Measurements from ENCODE around the gene PTK6. TPM values are rescaled to one million over a fixed set of nuclear protein-coding genes. Genes with fewer than 3 reads are reported as not detected.

Gene PTK6
- total RNA-seq, 4 donors from 2014 or later: 90.5 to 147 (median 103) TPM

DNA sequence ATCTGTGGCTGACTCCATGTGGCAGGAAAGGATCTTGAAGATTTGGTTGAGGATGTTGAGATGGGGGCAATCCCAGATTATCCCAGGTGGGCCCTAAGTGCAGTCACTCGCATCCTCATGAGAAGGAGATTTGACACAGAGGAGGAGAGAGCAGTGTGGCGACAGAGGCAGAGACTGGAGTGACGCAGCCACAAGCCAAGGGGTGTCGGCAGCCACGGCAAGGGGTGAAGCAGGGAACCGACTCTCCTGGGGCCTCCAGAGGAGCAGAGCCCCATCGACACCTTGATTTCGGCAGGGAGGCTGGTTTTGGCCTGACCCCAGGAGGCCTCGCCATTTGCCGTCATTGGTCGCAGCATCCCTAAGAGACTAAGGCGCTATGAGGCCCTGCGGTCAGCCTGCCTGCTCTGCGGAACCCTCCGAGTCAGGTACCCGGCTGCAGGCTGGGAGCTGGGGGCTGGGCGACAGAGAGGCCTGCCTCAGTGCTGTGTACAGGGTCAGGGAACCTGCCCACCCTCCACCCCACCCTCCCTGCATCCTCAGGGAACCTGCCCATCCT is 50.8 kb downstream of the PTK6 start:
- no peaks in the 10 kb centered on the region for H3K4me1 ChIP-seq
- in situ Hi-C loops (cut with MboI; ENCODE audit: low pct_ligation_motif_present in 1 of 4, low pct_unique_long_range_greater_than_20kb in 1 of 4, low sequenced_read_pairs in 3 of 4) (no loop called here), intact Hi-C loops (cut with DNase I; ENCODE audit: low total_unique reads) (no loop called here)
- 91% methylated on average over 17 of the region's 17 CpGs; no CpG with 5 or more reads in 1 of the 2 donors for WGBS, 2 donors (ENCODE audit: low coverage in 1 of 2)
- no peak for DNase-seq
- no peaks in the 10 kb centered on the region for H3K36me3 ChIP-seq
- H3K9me3 ChIP-seq: no peaks in the 10 kb centered on the region
- no peak overlapping the region for H3K4me3 ChIP-seq
- H3K27me3 ChIP-seq: peaks cover 87% of the 10 kb centered on the region
- TF ChIP-seq POLR2A (IDR thresholded peaks at IDR 0.05): no peak
- no peak for TF ChIP-seq EP300 (IDR thresholded peaks at IDR 0.05; ENCODE audit: low read depth)
- no peak overlapping the region for H3K27ac ChIP-seq

DNA sequence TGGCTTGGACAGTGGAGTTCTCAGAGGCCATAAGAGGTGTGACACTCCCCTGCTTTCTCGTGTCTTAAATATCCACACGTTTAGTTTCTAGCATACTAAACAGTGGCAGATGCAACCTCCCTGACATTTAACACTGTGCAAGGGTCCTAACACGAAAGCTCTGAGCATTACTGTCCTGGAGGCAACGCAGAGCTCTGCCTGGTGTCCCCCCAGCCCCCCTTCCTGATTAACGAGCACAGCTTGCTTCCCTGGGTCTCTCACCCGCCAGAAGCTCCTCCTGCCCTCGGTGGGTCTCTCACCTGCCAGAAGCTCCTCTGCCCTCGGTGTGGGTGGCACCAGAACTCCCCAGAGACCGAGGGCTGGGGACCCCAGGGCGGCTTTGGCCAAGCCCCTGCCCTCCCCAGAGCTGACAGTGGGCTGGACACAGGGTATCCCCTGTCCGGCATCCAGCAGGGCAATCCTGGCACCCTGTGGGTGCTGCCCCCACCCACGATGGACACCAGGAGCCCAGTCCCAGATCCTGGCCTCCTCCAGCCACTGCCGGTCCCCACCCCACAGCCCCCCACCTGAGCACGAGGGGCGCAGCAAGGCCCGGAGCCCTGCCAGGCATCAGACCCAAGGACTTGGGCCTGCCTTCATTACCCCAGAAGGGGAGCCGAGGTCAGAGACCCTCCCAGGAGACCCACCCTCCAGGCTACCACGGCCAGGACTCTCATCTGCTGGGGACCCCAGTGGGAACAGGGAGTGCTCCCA is 52.3 kb downstream of the PTK6 start:
- WGBS, 2 donors (ENCODE audit: low coverage in 1 of 2): 51% methylated on average over 18 of the region's 18 CpGs; no CpG with 5 or more reads in 1 of the 2 donors
- Histone ChIP-seq H3K4me1 (no peaks in the 10 kb centered on the region), H3K4me3 (no peak overlapping the region), H3K9me3 (no peaks in the 10 kb centered on the region), H3K36me3 (no peaks in the 10 kb centered on the region), H3K27me3 (peaks cover 88% of the 10 kb centered on the region), H3K27ac (no peak overlapping the region)
- in situ Hi-C loops (cut with MboI; ENCODE audit: low pct_ligation_motif_present in 1 of 4, low pct_unique_long_range_greater_than_20kb in 1 of 4, low sequenced_read_pairs in 3 of 4) (no loop called here), intact Hi-C loops (cut with DNase I; ENCODE audit: low total_unique reads) (no loop called here)
- no peak for DNase-seq
- no peak for TF ChIP-seq POLR2AphosphoS5 (IDR thresholded peaks at IDR 0.05)
- TF ChIP-seq EP300 (IDR thresholded peaks at IDR 0.05; ENCODE audit: low read depth): no peak
- TF ChIP-seq, protein P1, sequence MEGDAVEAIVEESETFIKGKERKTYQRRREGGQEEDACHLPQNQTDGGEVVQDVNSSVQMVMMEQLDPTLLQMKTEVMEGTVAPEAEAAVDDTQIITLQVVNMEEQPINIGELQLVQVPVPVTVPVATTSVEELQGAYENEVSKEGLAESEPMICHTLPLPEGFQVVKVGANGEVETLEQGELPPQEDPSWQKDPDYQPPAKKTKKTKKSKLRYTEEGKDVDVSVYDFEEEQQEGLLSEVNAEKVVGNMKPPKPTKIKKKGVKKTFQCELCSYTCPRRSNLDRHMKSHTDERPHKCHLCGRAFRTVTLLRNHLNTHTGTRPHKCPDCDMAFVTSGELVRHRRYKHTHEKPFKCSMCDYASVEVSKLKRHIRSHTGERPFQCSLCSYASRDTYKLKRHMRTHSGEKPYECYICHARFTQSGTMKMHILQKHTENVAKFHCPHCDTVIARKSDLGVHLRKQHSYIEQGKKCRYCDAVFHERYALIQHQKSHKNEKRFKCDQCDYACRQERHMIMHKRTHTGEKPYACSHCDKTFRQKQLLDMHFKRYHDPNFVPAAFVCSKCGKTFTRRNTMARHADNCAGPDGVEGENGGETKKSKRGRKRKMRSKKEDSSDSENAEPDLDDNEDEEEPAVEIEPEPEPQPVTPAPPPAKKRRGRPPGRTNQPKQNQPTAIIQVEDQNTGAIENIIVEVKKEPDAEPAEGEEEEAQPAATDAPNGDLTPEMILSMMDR (IDR thresholded peaks at IDR 0.05): no peak
- TF ChIP-seq POLR2A (IDR thresholded peaks at IDR 0.05): no peak

DNA sequence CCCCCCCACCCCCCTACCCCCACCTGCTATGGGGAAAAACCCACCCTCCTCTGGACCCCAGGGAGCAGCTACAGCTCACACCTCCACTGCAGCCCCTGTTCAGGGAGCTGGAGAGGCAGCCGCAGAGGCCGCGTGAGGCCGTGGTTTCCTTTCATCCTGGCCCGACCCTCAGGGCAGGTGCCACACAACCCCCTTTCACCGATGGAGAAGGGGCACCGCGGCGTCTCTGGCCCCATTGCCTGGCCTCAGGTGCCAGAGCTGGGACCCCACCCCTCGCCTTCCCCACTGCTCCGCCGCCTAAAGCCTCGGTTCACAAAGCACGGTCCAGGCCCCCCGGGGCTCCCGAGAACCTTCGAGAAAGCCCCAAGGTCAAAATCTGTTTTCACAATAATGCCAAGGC is 52.9 kb downstream of the PTK6 start:
- Histone ChIP-seq H3K27ac (no peak overlapping the region), H3K4me1 (no peaks in the 10 kb centered on the region), H3K9me3 (no peaks in the 10 kb centered on the region), H3K4me3 (no peak overlapping the region), H3K27me3 (peaks cover 88% of the 10 kb centered on the region), H3K36me3 (no peaks in the 10 kb centered on the region)
- no peak for DNase-seq
- in situ Hi-C loops (cut with MboI; ENCODE audit: low pct_ligation_motif_present in 1 of 4, low pct_unique_long_range_greater_than_20kb in 1 of 4, low sequenced_read_pairs in 3 of 4): no loop called here
- no peak for TF ChIP-seq POLR2AphosphoS5 (IDR thresholded peaks at IDR 0.05)
- TF ChIP-seq POLR2A (IDR thresholded peaks at IDR 0.05): no peak
- TF ChIP-seq EP300 (IDR thresholded peaks at IDR 0.05; ENCODE audit: low read depth): no peak
- TF ChIP-seq, protein P1 (IDR thresholded peaks at IDR 0.05): no peak
- WGBS, 2 donors (ENCODE audit: low coverage in 1 of 2): 65% methylated on average over 17 of the region's 17 CpGs; no CpG with 5 or more reads in 1 of the 2 donors
- intact Hi-C loops (cut with DNase I; ENCODE audit: low total_unique reads): no loop called here

DNA sequence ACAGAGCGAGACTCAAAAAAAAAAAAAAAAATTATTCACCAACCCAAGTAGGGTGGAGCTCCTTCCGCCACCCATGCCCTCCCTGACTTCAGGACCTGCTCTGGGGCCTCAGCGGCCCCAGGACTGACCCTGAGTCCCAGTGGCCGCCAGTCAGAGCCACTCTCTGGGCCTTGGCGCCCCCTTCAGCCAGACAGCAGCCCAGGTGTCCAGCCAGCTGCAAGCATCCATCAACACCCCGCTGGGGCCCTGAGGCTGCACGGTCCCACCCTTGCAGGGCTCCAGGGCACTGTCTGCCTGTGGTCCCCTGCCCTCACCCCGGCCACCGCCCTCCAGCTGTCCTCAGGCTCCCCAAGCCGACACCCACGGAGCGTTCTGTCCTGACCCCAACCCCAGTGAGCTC is 53.3 kb downstream of the PTK6 start:
- peaks cover 88% of the 10 kb centered on the region for H3K27me3 ChIP-seq
- 67% methylated on average over 12 of the region's 12 CpGs; no CpG with 5 or more reads in 1 of the 2 donors for WGBS, 2 donors (ENCODE audit: low coverage in 1 of 2)
- DNase-seq: no peak

More for the DNA sequence above, 53.3 kb downstream of the PTK6 start:
- TF ChIP-seq, protein P1 (IDR thresholded peaks at IDR 0.05): no peak
- TF ChIP-seq POLR2A (IDR thresholded peaks at IDR 0.05): no peak
- no peak for TF ChIP-seq POLR2AphosphoS5 (IDR thresholded peaks at IDR 0.05)
- TF ChIP-seq EP300 (IDR thresholded peaks at IDR 0.05; ENCODE audit: low read depth): no peak
- Histone ChIP-seq H3K27ac (no peak overlapping the region), H3K4me1 (no peaks in the 10 kb centered on the region), H3K4me3 (no peak overlapping the region), H3K9me3 (no peaks in the 10 kb centered on the region), H3K36me3 (no peaks in the 10 kb centered on the region)
- intact Hi-C loops (cut with DNase I; ENCODE audit: low total_unique reads): no loop called here
- in situ Hi-C loops (cut with MboI; ENCODE audit: low pct_ligation_motif_present in 1 of 4, low pct_unique_long_range_greater_than_20kb in 1 of 4, low sequenced_read_pairs in 3 of 4): no loop called here

Measured in transverse colon (tissue), 4 donors.